Panc1 (cell line): ENCODE results near the gene RNF38. TPM values are rescaled to one million over a fixed set of nuclear protein-coding genes. Genes with fewer than 3 reads are reported as not detected.

ENCODE experiments used
- ATAC-seq: fragments of 200-7000 bp; cut with Tn5 transposase; 2 replicates; pipeline ENCODE4 v1.9.1; 2020; ENCODE audit warnings: mild to moderate bottlenecking, moderate library complexity
- BruUV-seq: library from RNA; stranded (reverse); fragments of 400-500 nt; replicated peaks from 2 replicates; lab custom pipeline; 2021; lab: Mats Ljungman, UMichigan
- CTCF ChIA-PET: fragments of 300-600 bp; sonication (Branson Sonifier 250); formaldehyde crosslinking; loops from one replicate; lab custom pipeline; 2022; ENCODE audit warnings: antibody characterized with exemption; lab: Charles Lee
- POLR2A ChIA-PET: fragments of 300-600 bp; sonication (Branson Sonifier 250); formaldehyde crosslinking; loops from one replicate; lab custom pipeline; 2022; ENCODE audit warnings: antibody characterized with exemption; lab: Charles Lee
- DNase-seq: peaks from one replicate; pipeline ENCODE4 v3.0.0-alpha.2; 2010; ENCODE audit warnings: low read depth, low spot score
- H3K27ac ChIP-seq: 2 replicates; pipeline ENCODE4 v1.5.1; 2011; ENCODE audit warnings: mild to moderate bottlenecking, low read length, inconsistent platforms
- H3K27me3 ChIP-seq: fragments of 200-500 bp; sonication (Bioruptor generic); 2 replicates; pipeline ENCODE4 v1.6.0; 2014; ENCODE audit warnings: low read length, inconsistent platforms; ENCODE audit not compliant: control insufficient read depth, insufficient read depth
- H3K36me3 ChIP-seq: fragments of 200-500 bp; sonication (Bioruptor generic); 2 replicates; pipeline ENCODE4 v1.5.1; 2014; ENCODE audit warnings: inconsistent platforms, mild to moderate bottlenecking, low read length, moderate library complexity; ENCODE audit not compliant: control insufficient read depth, insufficient read depth
- H3K4me1 ChIP-seq: 2 replicates; pipeline ENCODE4 v1.5.1; 2011; ENCODE audit warnings: inconsistent platforms, mild to moderate bottlenecking, low read length, moderate library complexity; ENCODE audit not compliant: control insufficient read depth, insufficient read depth
- H3K4me3 ChIP-seq, 2 experiments: 2 replicates each; pipeline ENCODE4 v1.5.1; 2011 to 2012; ENCODE audit warnings: low read depth in 2 of 2, low read length in 2 of 2, mild to moderate bottlenecking in 2 of 2, inconsistent platforms in 1 of 2, moderate library complexity in 1 of 2
- H3K9me3 ChIP-seq: fragments of 200-500 bp; sonication (Bioruptor generic); 2 replicates; pipeline ENCODE4 v1.5.1; 2014; ENCODE audit warnings: low read depth, mild to moderate bottlenecking, inconsistent platforms, low read length, moderate library complexity; ENCODE audit not compliant: control insufficient read depth, insufficient read depth
- POLR2AphosphoS5 ChIP-seq: IDR thresholded peaks from 2 replicates; pipeline ENCODE4 v1.6.1; 2012; ENCODE audit warnings: mild to moderate bottlenecking, low read depth, low read length, moderate library complexity
- SIN3A ChIP-seq: IDR thresholded peaks from 2 replicates; pipeline ENCODE4 v1.6.1; 2012; ENCODE audit warnings: low read depth, mild to moderate bottlenecking, low read length, moderate library complexity, borderline replicate concordance; ENCODE audit not compliant: insufficient read depth
- TCF7L2 ChIP-seq: IDR thresholded peaks from 2 replicates; pipeline ENCODE4 v1.6.1; 2011; ENCODE audit warnings: mild to moderate bottlenecking, low read depth, low read length, inconsistent platforms
- in situ Hi-C: cut with HindIII; loops from 2 replicates; pipeline ENCODE4 v1.10.0; 2016; ENCODE audit warnings: low sequenced_read_pairs, low pct_unique_long_range_greater_than_20kb
- intact Hi-C: fragments of 100-400 bp; cut with micrococcal nuclease; formaldehyde crosslinking; loops from one replicate; pipeline ENCODE4 v1.10.0; 2022; ENCODE audit not compliant: unreplicated experiment
- total RNA-seq: library from RNA; stranded (reverse); gene quantifications from one replicate; pipeline ENCODE4 v1.2.1, GENCODE V29; 2021; ENCODE audit not compliant: unreplicated experiment
- TF ChIP-seq, protein P1 (sequence below): fragments of 450-650 bp; IDR thresholded peaks from 2 replicates; pipeline ENCODE4 v1.5.1; 2017; ENCODE audit warnings: mild to moderate bottlenecking
- TF ChIP-seq, protein P2 (sequence below), 2 experiments: IDR thresholded peaks; 2 replicates each; pipeline ENCODE4 v1.6.1; 2011 to 2012; ENCODE audit warnings: low read depth in 2 of 2, control low read depth in 1 of 2, low read length in 1 of 2, mild to moderate bottlenecking in 1 of 2, moderate library complexity in 1 of 2; ENCODE audit not compliant: insufficient read depth in 1 of 2

RNF38 gene
- total RNA-seq, 1 experiment from 2014 or later: 78.0 TPM

DNA sequence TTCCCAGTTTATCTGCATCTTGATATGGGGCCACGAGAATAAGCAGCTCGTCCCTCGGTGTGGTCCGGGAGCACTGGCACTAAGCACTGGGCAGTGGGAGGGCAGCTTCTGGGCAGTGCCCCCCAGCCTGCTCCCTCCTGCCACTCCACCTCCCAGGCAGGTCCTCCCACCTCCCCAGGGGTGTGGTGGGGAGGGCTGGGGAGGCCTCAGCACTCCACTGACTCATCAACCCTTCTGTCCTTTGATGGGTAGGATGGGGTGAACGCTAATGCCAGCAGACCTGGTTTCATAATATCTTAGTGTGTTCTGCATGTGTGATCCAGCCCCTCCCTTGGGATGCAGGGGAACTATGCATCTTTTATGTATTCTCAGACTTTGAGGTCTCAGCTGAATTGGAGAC is 79.6 kb downstream of the RNF38 start:
- Histone ChIP-seq H3K4me3 (no peak overlapping the region), H3K36me3 (no peaks in the 10 kb centered on the region), H3K9me3 (no peaks in the 10 kb centered on the region), H3K27ac (peak overlapping the region; percentile 12; the same call in 1 of the 2 replicates), H3K4me1 (peaks cover 31% of the 10 kb centered on the region), H3K27me3 (no peaks in the 10 kb centered on the region)
- no peak for DNase-seq
- ATAC-seq: no peak
- POLR2A ChIA-PET: no interaction called here
- intact Hi-C loops (loop anchor here (10.0 kb wide), 1 partner anchor 216 kb away; no protein-coding TSS in a partner anchor), in situ Hi-C loops (no loop called here)
- CTCF ChIA-PET: interaction anchor here (2.2 kb wide), 1 partner anchor 8 kb away, joined by 10 read pairs; no protein-coding TSS in a partner anchor
- no TSS peak for BruUV-seq
- TF ChIP-seq POLR2AphosphoS5 (no peak), TCF7L2 (no peak), SIN3A (no peak)
- TF ChIP-seq, protein P1, sequence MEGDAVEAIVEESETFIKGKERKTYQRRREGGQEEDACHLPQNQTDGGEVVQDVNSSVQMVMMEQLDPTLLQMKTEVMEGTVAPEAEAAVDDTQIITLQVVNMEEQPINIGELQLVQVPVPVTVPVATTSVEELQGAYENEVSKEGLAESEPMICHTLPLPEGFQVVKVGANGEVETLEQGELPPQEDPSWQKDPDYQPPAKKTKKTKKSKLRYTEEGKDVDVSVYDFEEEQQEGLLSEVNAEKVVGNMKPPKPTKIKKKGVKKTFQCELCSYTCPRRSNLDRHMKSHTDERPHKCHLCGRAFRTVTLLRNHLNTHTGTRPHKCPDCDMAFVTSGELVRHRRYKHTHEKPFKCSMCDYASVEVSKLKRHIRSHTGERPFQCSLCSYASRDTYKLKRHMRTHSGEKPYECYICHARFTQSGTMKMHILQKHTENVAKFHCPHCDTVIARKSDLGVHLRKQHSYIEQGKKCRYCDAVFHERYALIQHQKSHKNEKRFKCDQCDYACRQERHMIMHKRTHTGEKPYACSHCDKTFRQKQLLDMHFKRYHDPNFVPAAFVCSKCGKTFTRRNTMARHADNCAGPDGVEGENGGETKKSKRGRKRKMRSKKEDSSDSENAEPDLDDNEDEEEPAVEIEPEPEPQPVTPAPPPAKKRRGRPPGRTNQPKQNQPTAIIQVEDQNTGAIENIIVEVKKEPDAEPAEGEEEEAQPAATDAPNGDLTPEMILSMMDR: no peak
- TF ChIP-seq, protein P2, sequence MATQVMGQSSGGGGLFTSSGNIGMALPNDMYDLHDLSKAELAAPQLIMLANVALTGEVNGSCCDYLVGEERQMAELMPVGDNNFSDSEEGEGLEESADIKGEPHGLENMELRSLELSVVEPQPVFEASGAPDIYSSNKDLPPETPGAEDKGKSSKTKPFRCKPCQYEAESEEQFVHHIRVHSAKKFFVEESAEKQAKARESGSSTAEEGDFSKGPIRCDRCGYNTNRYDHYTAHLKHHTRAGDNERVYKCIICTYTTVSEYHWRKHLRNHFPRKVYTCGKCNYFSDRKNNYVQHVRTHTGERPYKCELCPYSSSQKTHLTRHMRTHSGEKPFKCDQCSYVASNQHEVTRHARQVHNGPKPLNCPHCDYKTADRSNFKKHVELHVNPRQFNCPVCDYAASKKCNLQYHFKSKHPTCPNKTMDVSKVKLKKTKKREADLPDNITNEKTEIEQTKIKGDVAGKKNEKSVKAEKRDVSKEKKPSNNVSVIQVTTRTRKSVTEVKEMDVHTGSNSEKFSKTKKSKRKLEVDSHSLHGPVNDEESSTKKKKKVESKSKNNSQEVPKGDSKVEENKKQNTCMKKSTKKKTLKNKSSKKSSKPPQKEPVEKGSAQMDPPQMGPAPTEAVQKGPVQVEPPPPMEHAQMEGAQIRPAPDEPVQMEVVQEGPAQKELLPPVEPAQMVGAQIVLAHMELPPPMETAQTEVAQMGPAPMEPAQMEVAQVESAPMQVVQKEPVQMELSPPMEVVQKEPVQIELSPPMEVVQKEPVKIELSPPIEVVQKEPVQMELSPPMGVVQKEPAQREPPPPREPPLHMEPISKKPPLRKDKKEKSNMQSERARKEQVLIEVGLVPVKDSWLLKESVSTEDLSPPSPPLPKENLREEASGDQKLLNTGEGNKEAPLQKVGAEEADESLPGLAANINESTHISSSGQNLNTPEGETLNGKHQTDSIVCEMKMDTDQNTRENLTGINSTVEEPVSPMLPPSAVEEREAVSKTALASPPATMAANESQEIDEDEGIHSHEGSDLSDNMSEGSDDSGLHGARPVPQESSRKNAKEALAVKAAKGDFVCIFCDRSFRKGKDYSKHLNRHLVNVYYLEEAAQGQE (IDR thresholded peaks at IDR 0.05; ENCODE audit: insufficient read depth in 1 of 2, low read depth in 2 of 2, low read length in 1 of 2): no peak

DNA sequence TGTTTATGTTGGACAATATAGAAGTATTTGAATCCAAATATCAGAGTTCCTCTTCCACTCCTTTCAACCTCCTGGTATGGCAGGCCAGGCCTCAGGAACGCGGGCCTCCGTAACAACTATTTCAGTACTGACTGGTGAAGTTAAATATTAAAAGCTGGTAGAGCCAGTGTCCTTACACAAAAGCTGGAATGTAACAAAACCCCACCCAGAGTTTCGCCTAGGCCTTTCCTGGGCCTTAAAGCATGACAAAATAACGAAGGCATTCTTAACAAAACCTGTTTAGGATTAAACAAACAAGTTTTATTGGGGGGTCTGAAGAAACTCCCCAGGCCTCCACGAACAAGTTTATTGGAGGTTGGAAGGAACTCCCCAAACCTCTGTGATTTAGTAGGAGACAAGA is 80.3 kb downstream of the RNF38 start:
- Histone ChIP-seq H3K27me3 (no peaks in the 10 kb centered on the region), H3K4me1 (peaks cover 33% of the 10 kb centered on the region), H3K9me3 (no peaks in the 10 kb centered on the region), H3K4me3 (no peak overlapping the region), H3K36me3 (no peaks in the 10 kb centered on the region), H3K27ac (peak overlapping the region; percentile 34; the same call in 1 of the 2 replicates)
- in situ Hi-C loops: no loop called here
- ChIA-PET POLR2A (no interaction called here), CTCF (interaction anchor here (2.2 kb wide), 1 partner anchor 9 kb away, joined by 10 read pairs; no protein-coding TSS in a partner anchor)
- TF ChIP-seq, protein P2 (IDR thresholded peaks at IDR 0.05; ENCODE audit: insufficient read depth in 1 of 2, low read depth in 2 of 2, low read length in 1 of 2): no peak
- TF ChIP-seq, protein P1: no peak
- no peak for TF ChIP-seq POLR2AphosphoS5
- TF ChIP-seq SIN3A: no peak
- TF ChIP-seq TCF7L2: no peak
- intact Hi-C loops: loop anchor here (10.0 kb wide), 1 partner anchor 215 kb away; no protein-coding TSS in a partner anchor
- no peak for DNase-seq
- no peak for ATAC-seq
- BruUV-seq: no TSS peak
